Measurements from ENCODE around the gene PRKAR1B.
"Not testable (repeated sequence)": the region's sequence is repeated elsewhere in the genome, so short reads cannot be mapped to it uniquely, and the experiment has no call there.

Gene PRKAR1B

GRCh38 chr7:665736-666453 is 61.2 kb downstream of the PRKAR1B start:
- DNase-seq: no peak

- no peak for DNase-seq
These were observed 61.9 kb downstream of the PRKAR1B start for GRCh38 chr7:664997-665735.

GRCh38 chr7:664402-664775 is 62.7 kb downstream of the PRKAR1B start:
- DNase-seq: no peak

- DNase-seq: no peak
These were observed 64.5 kb downstream of the PRKAR1B start for GRCh38 chr7:662576-662975.

GRCh38 chr7:659996-660395 is 67.1 kb downstream of the PRKAR1B start:
- no peak for DNase-seq

- DNase-seq: no peak
These were observed 67.7 kb downstream of the PRKAR1B start for GRCh38 chr7:659306-659847.

- DNase-seq: no peak
These were observed 69.4 kb downstream of the PRKAR1B start for GRCh38 chr7:657565-658119.

GRCh38 chr7:657010-657409 is 70.1 kb downstream of the PRKAR1B start:
- DNase-seq: not testable (repeated sequence)

GRCh38 chr7:655758-656157 is 71.3 kb downstream of the PRKAR1B start:
- no peak for DNase-seq

GRCh38 chr7:653829-654764 is 73.0 kb downstream of the PRKAR1B start:
- no peak for DNase-seq

GRCh38 chr7:652881-653280 is 74.2 kb downstream of the PRKAR1B start:
- DNase-seq: no peak

- DNase-seq: not testable (repeated sequence)
These were observed 74.9 kb downstream of the PRKAR1B start for GRCh38 chr7:652167-652566.

GRCh38 chr7:651032-651728 is 75.9 kb downstream of the PRKAR1B start:
- no peak for DNase-seq

- no peak for DNase-seq
These were observed 76.6 kb downstream of the PRKAR1B start for GRCh38 chr7:650339-651031.

GRCh38 chr7:646951-647350 is 80.1 kb downstream of the PRKAR1B start:
- no peak for DNase-seq

- DNase-seq: no peak
These were observed 80.6 kb downstream of the PRKAR1B start for GRCh38 chr7:646487-646886.

- DNase-seq: no peak
These were observed 81.5 kb downstream of the PRKAR1B start for GRCh38 chr7:645606-646005.

GRCh38 chr7:644381-645305 is 82.4 kb downstream of the PRKAR1B start:
- DNase-seq: no peak

- no peak for DNase-seq
These were observed 85.1 kb downstream of the PRKAR1B start for GRCh38 chr7:641966-642365.

GRCh38 chr7:641269-641671 is 85.8 kb downstream of the PRKAR1B start:
- no peak for DNase-seq

Data from NCI-H2081 treated with DMSO at 0.1 percent for 48 hours (cell line).